Measurements from ENCODE around the gene GRAMD1A.

DNA sequence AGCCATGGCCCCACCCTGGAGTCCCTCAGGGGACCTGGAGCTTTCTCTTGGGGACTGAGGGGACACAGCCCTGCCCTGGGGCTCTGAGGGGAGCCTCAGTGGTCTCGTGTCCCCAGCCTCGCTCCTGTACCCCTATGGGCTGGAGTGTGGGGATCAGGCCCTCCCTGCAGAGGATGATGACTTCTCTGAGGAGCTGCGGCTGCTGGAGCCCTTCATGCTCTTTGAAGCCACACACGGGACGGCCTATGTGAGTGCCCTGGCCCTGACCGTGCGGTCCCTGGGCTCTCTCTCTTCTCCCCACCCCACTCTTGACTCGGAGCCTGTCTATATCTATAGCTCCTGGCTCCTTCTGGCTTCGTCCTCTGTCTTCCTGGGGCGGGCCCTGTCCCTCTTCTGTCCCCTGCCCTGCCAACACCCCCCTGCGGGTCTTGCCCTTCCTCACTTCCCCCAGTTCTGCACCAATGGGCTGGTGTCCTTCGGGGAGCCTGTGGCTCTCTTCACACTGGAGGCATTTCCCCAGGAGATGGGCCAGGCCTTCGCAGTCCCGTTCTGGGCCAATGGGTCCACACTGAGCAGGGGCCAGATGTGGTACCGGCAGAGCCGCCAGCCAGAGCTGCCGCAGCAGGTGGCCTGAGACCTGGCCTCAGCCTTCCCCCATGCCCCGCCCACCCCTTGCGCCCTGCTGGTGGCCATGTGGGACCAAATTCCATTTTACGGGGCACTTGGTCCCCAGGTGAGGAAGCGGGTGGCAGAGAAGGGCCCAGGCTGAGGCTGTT, 74.5 kb downstream of the GRAMD1A start:
- TF ChIP-seq, protein P1, sequence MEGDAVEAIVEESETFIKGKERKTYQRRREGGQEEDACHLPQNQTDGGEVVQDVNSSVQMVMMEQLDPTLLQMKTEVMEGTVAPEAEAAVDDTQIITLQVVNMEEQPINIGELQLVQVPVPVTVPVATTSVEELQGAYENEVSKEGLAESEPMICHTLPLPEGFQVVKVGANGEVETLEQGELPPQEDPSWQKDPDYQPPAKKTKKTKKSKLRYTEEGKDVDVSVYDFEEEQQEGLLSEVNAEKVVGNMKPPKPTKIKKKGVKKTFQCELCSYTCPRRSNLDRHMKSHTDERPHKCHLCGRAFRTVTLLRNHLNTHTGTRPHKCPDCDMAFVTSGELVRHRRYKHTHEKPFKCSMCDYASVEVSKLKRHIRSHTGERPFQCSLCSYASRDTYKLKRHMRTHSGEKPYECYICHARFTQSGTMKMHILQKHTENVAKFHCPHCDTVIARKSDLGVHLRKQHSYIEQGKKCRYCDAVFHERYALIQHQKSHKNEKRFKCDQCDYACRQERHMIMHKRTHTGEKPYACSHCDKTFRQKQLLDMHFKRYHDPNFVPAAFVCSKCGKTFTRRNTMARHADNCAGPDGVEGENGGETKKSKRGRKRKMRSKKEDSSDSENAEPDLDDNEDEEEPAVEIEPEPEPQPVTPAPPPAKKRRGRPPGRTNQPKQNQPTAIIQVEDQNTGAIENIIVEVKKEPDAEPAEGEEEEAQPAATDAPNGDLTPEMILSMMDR (IDR thresholded peaks at IDR 0.05) = no peak
- no peak for TF ChIP-seq POLR2A (IDR thresholded peaks at IDR 0.05)

All from right lobe of liver (tissue), 4 donors.